Stomach (tissue), 9 donors: ENCODE data around the gene GAA. TPM values are rescaled to one million over a fixed set of nuclear protein-coding genes. Genes with fewer than 3 reads are reported as not detected.

Experiments used
- DNase-seq, 2 donors: peaks; one replicate each; pipeline versions ENCODE4 v3.0.0 to v3.0.0-alpha.2; 2013 to 2019
- H3K27ac ChIP-seq, 5 donors: fragments of 200-600 bp in 4 of 5; sonication (generic) in 4 of 5; one replicate each; pipeline ENCODE4 v1.5.1; 2013 to 2019; ENCODE audit warnings: mild to moderate bottlenecking in 1 of 5, moderate library complexity in 1 of 5
- H3K27me3 ChIP-seq, 3 donors: fragments of 200-600 bp; sonication (generic); one replicate each; pipeline ENCODE4 v1.5.1; 2017 to 2019; ENCODE audit warnings: mixed run types in 1 of 3
- H3K36me3 ChIP-seq, 4 donors: fragments of 200-600 bp; sonication (generic); 1 replicate in 3 of 4; 2 replicates in 1 of 4; pipeline ENCODE4 v1.5.1; 2016 to 2019
- H3K4me1 ChIP-seq, 4 donors: fragments of 200-600 bp; sonication (generic); one replicate each; pipeline ENCODE4 v1.5.1; 2016 to 2019
- H3K4me3 ChIP-seq, 4 donors: fragments of 200-600 bp; sonication (generic) in 3 of 4; one replicate each; pipeline ENCODE4 v1.5.1; 2016 to 2019; ENCODE audit warnings: mild to moderate bottlenecking in 1 of 4
- H3K9me3 ChIP-seq, 4 donors: fragments of 200-600 bp; sonication (generic); one replicate each; pipeline ENCODE4 v1.5.1; 2016 to 2019
- EP300 ChIP-seq: sonication (generic); formaldehyde crosslinking; IDR thresholded peaks from one replicate; pipeline ENCODE4 v1.6.1; 2017; ENCODE audit warnings: antibody characterized with exemption
- POLR2A ChIP-seq, 4 donors: fragments of 450-650 bp; IDR thresholded peaks; one replicate each; pipeline ENCODE4 v1.6.1; 2016; ENCODE audit warnings: antibody characterized with exemption in 4 of 4, control low read depth in 2 of 4, mild to moderate bottlenecking in 1 of 4, moderate library complexity in 1 of 4
- POLR2AphosphoS5 ChIP-seq, 3 donors: sonication (generic); formaldehyde crosslinking; IDR thresholded peaks; one replicate each; pipeline ENCODE4 v1.6.1; 2016; ENCODE audit warnings: antibody characterized with exemption in 3 of 3
- WGBS, 5 donors: extraction: QIAGEN DNeasy Blood & Tissue Kit in 3 of 5; methylation state at CpG; one replicate each; pipeline versions ENCODE4 v1.1.5 to v1.1.7; 2013 to 2018; 5-methylcytosine and 5-hydroxymethylcytosine counted together
- intact Hi-C: fragments of 100-400 bp; cut with DNase I; formaldehyde crosslinking; loops from one replicate; pipeline ENCODE4 v1.15.1; 2023; ENCODE audit warnings: low total_unique reads
- polyA plus RNA-seq, 3 donors: library from polyadenylated mRNA; stranded (reverse); fragments of 200-250 nt; gene quantifications; one replicate each; pipeline ENCODE4 v1.2.3, GENCODE V29; 2013
- total RNA-seq, 5 donors: library from RNA; depleted of rRNA; stranded (reverse); fragments of >200 nt; gene quantifications; one replicate each; pipeline versions ENCODE4 v1.1.0 to v1.2.3, GENCODE V29; 2014 to 2016
- TF ChIP-seq, protein P1 (sequence below), 7 experiments: fragments of 450-650 bp in 4 of 7; fragments of 200-600 bp in 3 of 7; sonication (generic) in 3 of 7; IDR thresholded peaks; one replicate each; pipeline ENCODE4 v1.5.1; 2016 to 2019; ENCODE audit warnings: antibody characterized with exemption in 7 of 7, control low read depth in 2 of 7, mild to moderate bottlenecking in 1 of 7
- donor health status: healthy with polysubstance abuse.
- donor health status: Bipolar disorder and iron deficiency.
- donor health status: healthy.

GAA gene
- total and polyA plus RNA-seq, 8 donors: 9.6 to 63.4 (median 22.0) TPM

DNA sequence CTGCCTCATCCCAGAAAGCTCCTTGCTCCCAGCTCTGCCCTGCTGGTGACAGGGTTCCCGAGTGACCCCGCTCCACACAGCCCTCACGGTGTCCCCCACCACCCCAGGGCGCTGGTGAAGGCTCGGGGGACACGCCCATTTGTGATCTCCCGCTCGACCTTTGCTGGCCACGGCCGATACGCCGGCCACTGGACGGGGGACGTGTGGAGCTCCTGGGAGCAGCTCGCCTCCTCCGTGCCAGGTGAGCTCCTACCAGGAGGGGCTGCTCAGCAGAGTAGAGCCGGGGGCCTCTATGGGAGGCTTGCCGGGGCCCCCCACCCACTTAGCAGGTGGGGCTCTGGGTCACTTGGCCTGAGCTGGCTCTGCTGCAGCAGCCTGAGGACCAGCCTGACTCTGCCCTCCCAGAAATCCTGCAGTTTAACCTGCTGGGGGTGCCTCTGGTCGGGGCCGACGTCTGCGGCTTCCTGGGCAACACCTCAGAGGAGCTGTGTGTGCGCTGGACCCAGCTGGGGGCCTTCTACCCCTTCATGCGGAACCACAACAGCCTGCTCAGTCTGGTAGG lies 11.2 kb downstream of the GAA start:
- Histone ChIP-seq H3K4me3 (no peak overlapping the region), H3K27ac (no peak overlapping the region), H3K36me3 (peaks cover 0 to 63% (median 33%) of the 10 kb centered on the region in 4 donors), H3K9me3 (peaks cover 0 to 3% (median 0%) of the 10 kb centered on the region in 4 donors), H3K4me1 (no peaks in the 10 kb centered on the region), H3K27me3 (no peaks in the 10 kb centered on the region)
- TF ChIP-seq EP300 (no peak), POLR2A (IDR thresholded peaks at IDR 0.05) (no peak), POLR2AphosphoS5 (IDR thresholded peaks at IDR 0.05) (no peak)
- TF ChIP-seq, protein P1, sequence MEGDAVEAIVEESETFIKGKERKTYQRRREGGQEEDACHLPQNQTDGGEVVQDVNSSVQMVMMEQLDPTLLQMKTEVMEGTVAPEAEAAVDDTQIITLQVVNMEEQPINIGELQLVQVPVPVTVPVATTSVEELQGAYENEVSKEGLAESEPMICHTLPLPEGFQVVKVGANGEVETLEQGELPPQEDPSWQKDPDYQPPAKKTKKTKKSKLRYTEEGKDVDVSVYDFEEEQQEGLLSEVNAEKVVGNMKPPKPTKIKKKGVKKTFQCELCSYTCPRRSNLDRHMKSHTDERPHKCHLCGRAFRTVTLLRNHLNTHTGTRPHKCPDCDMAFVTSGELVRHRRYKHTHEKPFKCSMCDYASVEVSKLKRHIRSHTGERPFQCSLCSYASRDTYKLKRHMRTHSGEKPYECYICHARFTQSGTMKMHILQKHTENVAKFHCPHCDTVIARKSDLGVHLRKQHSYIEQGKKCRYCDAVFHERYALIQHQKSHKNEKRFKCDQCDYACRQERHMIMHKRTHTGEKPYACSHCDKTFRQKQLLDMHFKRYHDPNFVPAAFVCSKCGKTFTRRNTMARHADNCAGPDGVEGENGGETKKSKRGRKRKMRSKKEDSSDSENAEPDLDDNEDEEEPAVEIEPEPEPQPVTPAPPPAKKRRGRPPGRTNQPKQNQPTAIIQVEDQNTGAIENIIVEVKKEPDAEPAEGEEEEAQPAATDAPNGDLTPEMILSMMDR (IDR thresholded peaks at IDR 0.05): no peak
- DNase-seq: peak in 1 of 2 donors; percentile 17
- intact Hi-C loops: no loop called here
- 83 to 94% (median 91%) methylated on average over 10 to 24 of the region's 24 CpGs for WGBS, 5 donors

DNA sequence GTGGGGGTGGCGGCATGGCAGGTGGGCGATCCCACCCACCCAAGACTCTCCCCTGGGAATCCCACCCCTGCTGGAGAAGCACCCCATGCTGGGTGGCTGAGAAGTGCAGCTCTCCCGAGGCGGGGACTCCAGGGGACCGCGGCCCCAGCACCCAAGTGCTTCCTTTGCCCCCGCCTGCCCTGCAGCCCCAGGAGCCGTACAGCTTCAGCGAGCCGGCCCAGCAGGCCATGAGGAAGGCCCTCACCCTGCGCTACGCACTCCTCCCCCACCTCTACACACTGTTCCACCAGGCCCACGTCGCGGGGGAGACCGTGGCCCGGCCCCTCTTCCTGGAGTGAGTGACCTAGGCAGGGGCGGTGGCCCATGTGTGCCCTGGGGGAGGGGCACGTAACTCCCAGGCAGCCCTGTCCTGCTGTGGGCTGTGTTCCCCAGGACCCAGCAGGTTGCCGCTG lies 11.7 kb downstream of the GAA start:
- no peaks in the 10 kb centered on the region for H3K27me3 ChIP-seq
- intact Hi-C loops: no loop called here
- H3K36me3 ChIP-seq: peaks cover 0 to 60% (median 34%) of the 10 kb centered on the region in 4 donors
- no peak overlapping the region for H3K4me3 ChIP-seq
- H3K9me3 ChIP-seq: peaks cover 0 to 3% (median 0%) of the 10 kb centered on the region in 4 donors
- WGBS, 5 donors: 83 to 87% (median 85%) methylated on average over 8 to 20 of the region's 20 CpGs
- peak in 1 of 2 donors; percentile 23 for DNase-seq
- H3K27ac ChIP-seq: no peak overlapping the region
- TF ChIP-seq, protein P1 (IDR thresholded peaks at IDR 0.05): no peak
- TF ChIP-seq POLR2AphosphoS5 (IDR thresholded peaks at IDR 0.05) (no peak), POLR2A (IDR thresholded peaks at IDR 0.05) (no peak), EP300 (no peak)
- H3K4me1 ChIP-seq: no peaks in the 10 kb centered on the region

DNA sequence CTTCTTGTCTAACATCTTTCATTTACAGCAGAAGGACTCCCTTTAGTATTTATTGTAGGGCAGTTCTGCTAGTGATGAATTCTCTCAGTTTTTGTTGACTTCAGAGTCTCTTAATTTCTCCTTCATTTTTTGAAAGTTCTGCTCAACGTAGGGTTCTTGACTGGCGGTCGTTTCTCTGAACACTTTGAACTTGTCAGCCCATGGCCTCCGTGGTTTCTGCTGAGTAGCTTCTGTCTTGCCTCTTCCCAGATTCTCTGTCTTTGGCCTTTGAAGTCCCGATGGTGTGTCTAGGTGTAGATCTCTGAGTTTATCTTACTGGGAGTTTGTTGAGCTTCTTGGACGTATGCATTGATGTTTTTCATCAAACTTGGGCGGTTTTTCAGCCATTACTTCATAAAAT lies 13.4 kb downstream of the GAA start:
- Histone ChIP-seq H3K9me3 (peaks cover 0 to 3% (median 0%) of the 10 kb centered on the region in 4 donors), H3K27me3 (no peaks in the 10 kb centered on the region), H3K4me3 (no peak overlapping the region), H3K36me3 (peaks cover 0 to 62% (median 41%) of the 10 kb centered on the region in 4 donors), H3K27ac (no peak overlapping the region), H3K4me1 (no peaks in the 10 kb centered on the region)
- no peak for TF ChIP-seq EP300
- TF ChIP-seq, protein P1 (IDR thresholded peaks at IDR 0.05): no peak
- no peak for TF ChIP-seq POLR2A (IDR thresholded peaks at IDR 0.05)
- TF ChIP-seq POLR2AphosphoS5 (IDR thresholded peaks at IDR 0.05): no peak
- DNase-seq: no peak
- intact Hi-C loops: no loop called here
- WGBS, 5 donors: 84 to 90% (median 88%) methylated on average over 7 of the region's 7 CpGs

DNA sequence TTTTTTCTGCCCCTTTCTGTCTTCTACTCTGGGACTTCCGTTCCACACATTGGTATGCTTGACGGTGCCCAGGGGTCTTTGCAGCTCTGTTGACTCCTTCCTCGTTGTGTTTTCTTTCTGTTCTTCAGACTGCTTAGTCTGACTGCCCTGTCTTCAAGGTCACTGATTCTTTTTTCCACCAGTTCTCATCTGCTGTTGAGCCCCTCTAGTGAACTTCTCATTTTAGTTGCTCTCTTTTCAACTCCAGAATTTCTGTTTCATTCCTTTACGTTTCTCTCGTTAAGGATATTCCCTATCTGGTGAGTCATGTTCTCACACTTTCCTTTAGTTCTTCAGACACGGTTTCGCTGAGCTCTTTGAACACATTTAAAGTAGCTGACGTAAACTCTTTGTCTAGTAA lies 13.8 kb downstream of the GAA start:
- no peak for TF ChIP-seq POLR2AphosphoS5 (IDR thresholded peaks at IDR 0.05)
- TF ChIP-seq EP300: no peak
- TF ChIP-seq POLR2A (IDR thresholded peaks at IDR 0.05): no peak
- TF ChIP-seq, protein P1 (IDR thresholded peaks at IDR 0.05): no peak
- intact Hi-C loops: no loop called here
- Histone ChIP-seq H3K27me3 (no peaks in the 10 kb centered on the region), H3K27ac (no peak overlapping the region), H3K4me1 (no peaks in the 10 kb centered on the region), H3K36me3 (peaks cover 0 to 60% (median 41%) of the 10 kb centered on the region in 4 donors), H3K4me3 (no peak overlapping the region), H3K9me3 (peaks cover 0 to 3% (median 0%) of the 10 kb centered on the region in 4 donors)
- DNase-seq: no peak
- WGBS, 5 donors: 86 to 94% (median 92%) methylated on average over 8 of the region's 8 CpGs
